Nephron (organoid): ENCODE data around the gene PRR5L.
"Not testable (repeated sequence)": the region's sequence is repeated elsewhere in the genome, so short reads cannot be mapped to it uniquely, and the experiment has no call there.

Experiments
- H3K27ac Mint-ChIP-seq, 3 experiments: 2 replicates each; pipeline ENCODE4 v1.8.0; 2020; ENCODE audit warnings: mixed read lengths in 3 of 3, mild to moderate bottlenecking in 2 of 3, moderate library complexity in 1 of 3
- H3K27me3 Mint-ChIP-seq: 2 replicates; pipeline ENCODE4 v1.8.0; 2021; ENCODE audit warnings: low read depth, mild to moderate bottlenecking, moderate library complexity, mixed read lengths
- H3K36me3 Mint-ChIP-seq: 2 replicates; pipeline ENCODE4 v1.8.0; 2020; ENCODE audit warnings: low read depth, mixed read lengths
- H3K4me1 Mint-ChIP-seq: 2 replicates; pipeline ENCODE4 v1.8.0; 2020; ENCODE audit warnings: mixed read lengths
- H3K4me3 Mint-ChIP-seq, 3 experiments: 2 replicates each; pipeline ENCODE4 v1.8.0; 2020; ENCODE audit warnings: mild to moderate bottlenecking in 3 of 3, mixed read lengths in 3 of 3, moderate library complexity in 2 of 3
- H3K9me3 Mint-ChIP-seq: 2 replicates; pipeline ENCODE4 v1.8.0; 2020; ENCODE audit warnings: mixed read lengths
- TF ChIP-seq, protein P1 (sequence below), 3 experiments: fragments of 200-600 bp; sonication (generic); IDR thresholded peaks; one replicate each; pipeline ENCODE4 v1.5.0; 2021; ENCODE audit warnings: antibody characterized with exemption in 3 of 3; ENCODE audit not compliant: unreplicated experiment in 3 of 3

Gene PRR5L

DNA sequence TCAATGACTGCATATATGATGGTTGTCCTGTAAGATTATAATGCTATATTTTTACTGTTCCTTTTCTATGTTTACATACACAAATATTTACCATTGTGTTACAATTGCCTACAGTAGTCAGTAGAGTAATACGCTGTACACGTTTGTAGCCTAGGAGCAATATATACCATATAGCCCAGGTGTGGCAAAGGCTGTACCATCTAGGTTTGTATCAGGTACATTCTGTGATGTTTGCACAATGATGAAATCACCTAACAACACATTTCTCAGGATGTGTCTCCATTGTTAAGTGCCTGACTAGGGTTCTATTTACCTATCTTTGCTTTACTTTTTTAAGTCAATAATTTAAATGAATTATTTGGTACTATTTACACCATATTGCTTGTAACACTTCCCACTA, 21.9 kb downstream of the PRR5L start:
- Mint-ChIP-seq H3K27ac (no peak overlapping the region), H3K27me3 (peaks cover 8% of the 10 kb centered on the region)
- TF ChIP-seq, protein P1, sequence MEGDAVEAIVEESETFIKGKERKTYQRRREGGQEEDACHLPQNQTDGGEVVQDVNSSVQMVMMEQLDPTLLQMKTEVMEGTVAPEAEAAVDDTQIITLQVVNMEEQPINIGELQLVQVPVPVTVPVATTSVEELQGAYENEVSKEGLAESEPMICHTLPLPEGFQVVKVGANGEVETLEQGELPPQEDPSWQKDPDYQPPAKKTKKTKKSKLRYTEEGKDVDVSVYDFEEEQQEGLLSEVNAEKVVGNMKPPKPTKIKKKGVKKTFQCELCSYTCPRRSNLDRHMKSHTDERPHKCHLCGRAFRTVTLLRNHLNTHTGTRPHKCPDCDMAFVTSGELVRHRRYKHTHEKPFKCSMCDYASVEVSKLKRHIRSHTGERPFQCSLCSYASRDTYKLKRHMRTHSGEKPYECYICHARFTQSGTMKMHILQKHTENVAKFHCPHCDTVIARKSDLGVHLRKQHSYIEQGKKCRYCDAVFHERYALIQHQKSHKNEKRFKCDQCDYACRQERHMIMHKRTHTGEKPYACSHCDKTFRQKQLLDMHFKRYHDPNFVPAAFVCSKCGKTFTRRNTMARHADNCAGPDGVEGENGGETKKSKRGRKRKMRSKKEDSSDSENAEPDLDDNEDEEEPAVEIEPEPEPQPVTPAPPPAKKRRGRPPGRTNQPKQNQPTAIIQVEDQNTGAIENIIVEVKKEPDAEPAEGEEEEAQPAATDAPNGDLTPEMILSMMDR (IDR thresholded peaks at IDR 0.05; ENCODE audit: unreplicated experiment in 3 of 3): no peak

DNA sequence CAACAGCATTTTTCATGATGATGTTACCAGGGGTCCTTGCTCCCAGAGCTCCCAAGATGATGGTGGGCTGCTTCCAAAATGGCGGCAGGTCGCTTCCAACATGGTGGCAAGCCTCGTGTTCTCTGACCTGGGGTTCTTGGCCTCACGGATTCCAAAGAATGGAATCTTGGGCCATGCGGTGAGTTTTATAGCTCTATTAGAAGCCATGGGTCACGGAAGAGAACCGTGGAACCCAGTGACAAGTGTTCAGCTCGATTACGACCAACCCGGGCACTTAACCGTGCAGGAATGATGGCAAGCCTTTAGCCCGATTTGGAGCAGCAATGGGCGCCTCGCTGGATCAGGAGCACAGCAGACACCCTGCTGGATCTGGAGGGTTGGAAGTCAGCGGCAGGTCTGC, 28.9 kb downstream of the PRR5L start:
- H3K27ac Mint-ChIP-seq, H3K27me3 Mint-ChIP-seq, H3K9me3 Mint-ChIP-seq, H3K4me1 Mint-ChIP-seq, H3K4me3 Mint-ChIP-seq, H3K36me3 Mint-ChIP-seq: not testable (repeated sequence)

More for the DNA sequence above, 21.9 kb downstream of the PRR5L start:
- H3K4me3 Mint-ChIP-seq: no peak overlapping the region
- no peaks in the 10 kb centered on the region for H3K9me3 Mint-ChIP-seq
- peaks cover 18% of the 10 kb centered on the region for H3K4me1 Mint-ChIP-seq
- no peaks in the 10 kb centered on the region for H3K36me3 Mint-ChIP-seq

DNA sequence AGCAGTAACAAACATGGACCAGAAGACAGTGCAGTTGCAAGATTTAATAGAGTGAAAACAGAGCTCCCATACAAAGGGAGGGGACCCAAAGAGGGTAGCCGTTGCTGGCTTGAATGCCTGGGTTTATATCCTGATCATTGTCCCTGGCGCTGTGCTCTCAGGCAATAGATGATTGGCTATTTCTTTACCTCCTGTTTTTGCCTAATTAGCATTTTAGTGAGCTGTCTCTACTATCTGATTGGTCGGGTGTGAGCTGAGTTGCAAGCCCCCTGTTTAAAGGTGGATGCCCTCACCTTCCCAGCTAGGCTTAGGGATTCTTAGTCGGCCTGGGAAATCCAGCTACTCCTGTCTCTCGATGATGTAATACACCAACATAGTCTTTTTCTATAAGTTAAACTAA, 29.3 kb downstream of the PRR5L start:
- not testable (repeated sequence) for H3K36me3 Mint-ChIP-seq, H3K4me1 Mint-ChIP-seq, H3K27me3 Mint-ChIP-seq, H3K4me3 Mint-ChIP-seq, H3K9me3 Mint-ChIP-seq, H3K27ac Mint-ChIP-seq

DNA sequence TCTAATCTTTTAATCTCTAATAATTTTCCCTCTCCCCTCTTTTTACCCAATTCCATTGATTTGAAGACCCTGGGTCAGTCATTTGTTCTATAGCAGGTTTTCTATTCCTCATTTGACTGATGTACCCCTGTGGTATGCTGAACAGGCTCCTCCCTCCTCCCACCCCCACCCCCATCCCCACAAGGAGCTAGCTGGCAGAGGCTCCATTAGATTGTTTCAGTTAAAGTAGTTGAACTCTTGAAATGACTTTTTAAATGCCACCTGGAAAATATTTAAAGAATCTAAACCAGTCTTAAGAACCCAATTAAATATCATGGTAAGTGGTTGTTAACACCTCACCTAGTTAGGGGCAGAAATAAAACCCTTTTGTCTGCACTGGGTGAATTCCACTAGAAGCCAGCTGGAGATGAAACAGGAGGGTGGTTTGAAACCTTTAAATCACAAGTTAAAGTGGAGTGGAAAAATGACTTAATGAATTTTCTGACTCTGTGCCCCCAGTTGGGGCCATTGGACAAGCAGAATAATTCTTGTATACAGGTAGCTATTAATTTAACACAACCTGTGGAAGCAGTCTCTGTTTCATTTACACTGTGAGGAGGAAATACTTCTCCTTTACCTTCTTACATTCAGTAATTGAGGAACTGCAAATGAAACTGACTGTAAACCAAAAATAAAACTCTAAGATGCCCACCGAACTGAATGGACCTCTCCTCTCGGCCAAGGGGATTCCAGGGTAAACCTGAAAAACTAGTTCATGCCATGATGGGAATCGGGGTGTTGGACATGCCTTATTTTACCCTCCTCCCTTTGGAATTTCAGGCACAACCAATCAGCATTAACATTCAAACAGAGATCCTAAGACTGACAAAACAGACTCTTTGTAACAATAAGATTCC, 30.7 kb downstream of the PRR5L start:
- H3K4me3 Mint-ChIP-seq: no peak overlapping the region
- H3K4me1 Mint-ChIP-seq: no peaks in the 10 kb centered on the region
- H3K27me3 Mint-ChIP-seq: peaks cover 7% of the 10 kb centered on the region
- TF ChIP-seq, protein P1 (IDR thresholded peaks at IDR 0.05; ENCODE audit: unreplicated experiment in 3 of 3): no peak
- H3K9me3 Mint-ChIP-seq: no peaks in the 10 kb centered on the region
- no peaks in the 10 kb centered on the region for H3K36me3 Mint-ChIP-seq
- H3K27ac Mint-ChIP-seq: no peak overlapping the region

DNA sequence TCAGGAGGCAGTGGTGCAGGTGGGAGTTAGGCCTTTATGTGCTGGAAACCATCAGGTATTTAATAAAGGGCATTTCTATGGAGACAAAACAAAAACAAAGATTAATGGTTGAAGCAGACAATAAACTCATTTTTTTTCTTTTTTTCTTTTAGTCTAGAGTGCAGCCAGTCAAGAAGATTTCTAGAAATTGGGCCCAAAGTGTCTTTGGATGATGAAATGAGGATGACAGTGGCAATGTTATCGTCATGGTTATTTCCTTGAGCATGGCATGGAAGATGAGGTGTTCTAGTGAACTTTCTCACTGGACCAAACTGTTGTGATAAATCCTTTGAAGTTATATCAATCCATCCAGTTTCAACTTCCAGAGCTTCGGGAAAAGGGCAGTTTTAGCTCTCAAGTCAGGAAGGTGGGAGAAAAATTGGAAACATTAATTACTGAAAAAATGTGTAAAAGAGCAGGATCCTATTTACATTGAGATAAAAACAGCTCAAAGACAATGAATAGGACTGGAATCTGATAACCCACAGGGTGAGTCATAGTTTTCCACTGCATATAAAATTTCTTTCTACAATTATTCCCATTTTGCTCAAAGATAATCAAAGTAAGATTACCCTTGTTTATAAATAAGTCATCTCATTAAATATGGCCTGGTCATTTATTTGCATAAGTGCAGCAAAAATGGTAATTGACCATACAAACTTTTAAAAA, 33.0 kb downstream of the PRR5L start:
- Mint-ChIP-seq H3K4me3 (no peak overlapping the region), H3K27me3 (peaks cover 6% of the 10 kb centered on the region), H3K36me3 (no peaks in the 10 kb centered on the region), H3K9me3 (no peaks in the 10 kb centered on the region), H3K27ac (no peak overlapping the region), H3K4me1 (no peaks in the 10 kb centered on the region)
- TF ChIP-seq, protein P1 (IDR thresholded peaks at IDR 0.05; ENCODE audit: unreplicated experiment in 3 of 3): no peak

DNA sequence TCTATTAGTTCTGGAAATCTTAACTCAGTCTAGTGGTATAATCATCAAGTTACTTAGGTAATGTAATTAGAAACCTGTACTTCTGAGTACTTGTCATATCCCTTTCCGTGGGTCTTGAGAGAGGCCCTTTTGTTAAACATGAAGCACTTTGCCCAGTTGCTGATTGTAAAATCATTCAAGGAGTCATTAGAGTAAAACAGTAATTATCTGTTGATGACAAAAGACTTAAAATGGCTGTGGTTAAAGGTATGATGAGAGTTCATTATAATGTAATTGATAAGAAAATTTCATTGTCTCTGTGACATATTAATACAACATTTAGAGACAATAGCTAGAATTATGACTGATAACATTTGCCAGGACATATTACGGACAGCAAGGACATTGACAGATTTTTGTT, 34.3 kb downstream of the PRR5L start:
- H3K4me1 Mint-ChIP-seq: no peaks in the 10 kb centered on the region
- H3K4me3 Mint-ChIP-seq: no peak overlapping the region
- H3K36me3 Mint-ChIP-seq: no peaks in the 10 kb centered on the region
- H3K27me3 Mint-ChIP-seq: peaks cover 6% of the 10 kb centered on the region
- H3K27ac Mint-ChIP-seq: no peak overlapping the region
- no peaks in the 10 kb centered on the region for H3K9me3 Mint-ChIP-seq
- TF ChIP-seq, protein P1 (IDR thresholded peaks at IDR 0.05; ENCODE audit: unreplicated experiment in 3 of 3): no peak
